Measurements from ENCODE around the gene BICC1.

The BICC1 gene, protein sequence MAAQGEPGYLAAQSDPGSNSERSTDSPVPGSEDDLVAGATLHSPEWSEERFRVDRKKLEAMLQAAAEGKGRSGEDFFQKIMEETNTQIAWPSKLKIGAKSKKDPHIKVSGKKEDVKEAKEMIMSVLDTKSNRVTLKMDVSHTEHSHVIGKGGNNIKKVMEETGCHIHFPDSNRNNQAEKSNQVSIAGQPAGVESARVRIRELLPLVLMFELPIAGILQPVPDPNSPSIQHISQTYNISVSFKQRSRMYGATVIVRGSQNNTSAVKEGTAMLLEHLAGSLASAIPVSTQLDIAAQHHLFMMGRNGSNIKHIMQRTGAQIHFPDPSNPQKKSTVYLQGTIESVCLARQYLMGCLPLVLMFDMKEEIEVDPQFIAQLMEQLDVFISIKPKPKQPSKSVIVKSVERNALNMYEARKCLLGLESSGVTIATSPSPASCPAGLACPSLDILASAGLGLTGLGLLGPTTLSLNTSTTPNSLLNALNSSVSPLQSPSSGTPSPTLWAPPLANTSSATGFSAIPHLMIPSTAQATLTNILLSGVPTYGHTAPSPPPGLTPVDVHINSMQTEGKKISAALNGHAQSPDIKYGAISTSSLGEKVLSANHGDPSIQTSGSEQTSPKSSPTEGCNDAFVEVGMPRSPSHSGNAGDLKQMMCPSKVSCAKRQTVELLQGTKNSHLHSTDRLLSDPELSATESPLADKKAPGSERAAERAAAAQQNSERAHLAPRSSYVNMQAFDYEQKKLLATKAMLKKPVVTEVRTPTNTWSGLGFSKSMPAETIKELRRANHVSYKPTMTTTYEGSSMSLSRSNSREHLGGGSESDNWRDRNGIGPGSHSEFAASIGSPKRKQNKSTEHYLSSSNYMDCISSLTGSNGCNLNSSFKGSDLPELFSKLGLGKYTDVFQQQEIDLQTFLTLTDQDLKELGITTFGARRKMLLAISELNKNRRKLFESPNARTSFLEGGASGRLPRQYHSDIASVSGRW
- long read RNA-seq, donor 1, partial matches to known transcripts = 5 of 5 reads
- long read RNA-seq, donor 1, other reads (novel, unspliced or antisense) = 0 of 5 reads
- long read RNA-seq, donor 2, partial matches to known transcripts = 11 of 11 reads
- long read RNA-seq, donor 2, other reads (novel, unspliced or antisense) = 0 of 11 reads
- long read RNA-seq, donor 3, full-length matches to known transcripts = 1 of 54 reads
- long read RNA-seq, donor 3, partial matches to known transcripts = 53 of 54 reads
- long read RNA-seq, donor 3, other reads (novel, unspliced or antisense) = 0 of 54 reads
- long read RNA-seq, donor 4, full-length matches to known transcripts = 1 of 40 reads
- long read RNA-seq, donor 4, partial matches to known transcripts = 39 of 40 reads
- long read RNA-seq, donor 4, other reads (novel, unspliced or antisense) = 0 of 40 reads
- long read RNA-seq, donor 5, partial matches to known transcripts = 14 of 14 reads
- long read RNA-seq, donor 5, other reads (novel, unspliced or antisense) = 0 of 14 reads
- long read RNA-seq, donor 6, partial matches to known transcripts = 37 of 37 reads
- long read RNA-seq, donor 6, other reads (novel, unspliced or antisense) = 0 of 37 reads
- long read RNA-seq, donor 7, full-length matches to known transcripts = 1 of 74 reads
- long read RNA-seq, donor 7, partial matches to known transcripts = 73 of 74 reads
- long read RNA-seq, donor 7, other reads (novel, unspliced or antisense) = 0 of 74 reads
- long read RNA-seq, donor 8, full-length matches to known transcripts = 1 of 18 reads
- long read RNA-seq, donor 8, partial matches to known transcripts = 17 of 18 reads
- long read RNA-seq, donor 8, other reads (novel, unspliced or antisense) = 0 of 18 reads

- peak; percentile 85 for DNase-seq
Measured at GRCh38 chr10:58512491-58513187, at the start of gene BICC1. Gene BICC1 (plus strand): TSS chr10:58512872. CDS start chr10:58513144, 272 bp downstream.

GRCh38 chr10:58464956-58465355, 47.7 kb upstream of the BICC1 start:
- no peak for DNase-seq

DNA sequence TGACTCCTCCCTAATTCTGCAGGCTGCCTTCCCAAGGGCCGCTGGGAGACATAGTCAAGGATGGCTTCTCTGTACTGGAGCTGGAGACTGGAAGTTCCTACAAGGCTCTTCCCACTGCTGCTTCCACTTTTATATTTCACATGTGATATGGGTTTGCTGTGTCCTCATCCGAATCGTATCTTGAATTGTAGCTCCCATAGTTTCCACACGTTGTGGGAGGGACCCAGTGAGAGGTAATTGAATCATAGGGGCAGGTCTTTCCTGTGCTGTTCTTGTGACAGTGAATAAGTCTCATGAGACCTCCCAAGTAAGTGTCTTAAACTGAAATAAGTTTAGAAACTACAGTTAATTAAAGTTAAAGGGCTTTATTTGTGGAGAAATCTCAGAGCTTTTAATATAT, 47.0 kb upstream of the BICC1 start:
- DNase-seq = no peak

- DNase-seq = no peak
Measured at GRCh38 chr10:58467931-58468635, 44.6 kb upstream of the BICC1 start.

DNA sequence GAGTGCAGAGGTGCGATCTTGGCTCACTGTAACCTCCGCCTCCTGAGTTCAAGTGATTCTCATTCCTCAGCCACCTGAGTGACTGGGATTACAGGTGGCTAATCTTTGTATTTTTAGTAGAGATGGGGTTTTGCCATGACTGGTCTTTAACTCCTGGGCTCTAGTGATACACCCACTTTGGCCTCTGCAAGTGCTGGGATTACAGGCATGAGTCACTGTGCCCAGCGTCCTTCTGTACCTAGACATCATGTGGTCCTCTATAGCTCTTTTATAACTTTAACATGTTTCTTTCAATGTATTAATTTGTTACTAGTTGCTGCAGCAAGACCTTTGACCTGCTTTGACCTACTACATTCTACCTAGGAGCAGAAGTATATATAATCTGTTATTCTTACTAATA, 38.7 kb upstream of the BICC1 start:
- no peak for DNase-seq

DNA sequence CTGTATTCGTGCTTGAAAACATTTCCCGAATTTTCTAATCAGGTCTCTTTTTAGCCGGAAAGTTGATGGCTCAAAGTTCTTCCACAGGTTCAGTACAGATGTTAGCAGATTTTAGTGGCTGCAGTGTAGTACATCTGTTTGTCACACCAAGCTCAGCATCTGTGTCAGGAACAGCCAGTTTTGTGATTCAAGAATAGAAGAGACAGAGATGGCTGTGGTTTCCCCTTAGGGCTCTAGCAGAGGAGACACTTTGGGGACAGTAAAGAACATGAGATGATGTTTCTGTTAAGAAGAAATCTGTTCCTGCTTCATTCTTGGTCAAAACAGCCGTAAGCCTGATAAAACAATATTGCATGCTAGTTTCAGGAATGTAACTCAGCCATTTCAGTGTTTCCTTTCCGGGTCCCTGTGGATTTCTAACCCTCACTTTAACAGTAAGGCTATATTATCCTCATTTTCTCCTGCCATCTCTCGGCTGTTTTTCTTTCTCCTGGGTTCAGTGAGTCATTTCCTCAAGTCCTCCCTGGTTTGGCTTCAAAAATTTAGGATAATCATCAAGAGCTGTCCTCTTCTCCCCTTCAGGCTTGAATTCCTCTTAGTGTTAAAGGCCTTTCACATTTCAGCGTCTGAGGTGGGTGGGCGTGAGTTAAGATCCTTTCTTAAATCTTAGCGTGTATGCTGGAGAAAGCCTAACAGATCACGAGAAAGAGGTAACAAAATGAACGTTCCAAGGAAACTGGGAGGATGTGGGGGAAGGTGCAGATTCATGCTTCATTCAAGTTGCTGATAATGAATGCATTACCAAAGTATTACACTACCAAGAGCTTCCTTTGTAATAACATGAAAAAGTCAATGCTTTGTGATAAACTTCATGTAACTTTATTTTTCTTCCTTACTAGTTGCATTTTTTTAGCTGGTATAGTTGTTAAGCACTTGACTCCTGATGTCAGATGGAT, 37.1 kb upstream of the BICC1 start:
- DNase-seq = no peak

- no peak for DNase-seq
Measured at GRCh38 chr10:58477122-58477521, 35.5 kb upstream of the BICC1 start.

- no peak for DNase-seq
Measured at GRCh38 chr10:58477902-58478301, 34.8 kb upstream of the BICC1 start.

GRCh38 chr10:58479045-58479444, 33.6 kb upstream of the BICC1 start:
- DNase-seq = no peak

DNA sequence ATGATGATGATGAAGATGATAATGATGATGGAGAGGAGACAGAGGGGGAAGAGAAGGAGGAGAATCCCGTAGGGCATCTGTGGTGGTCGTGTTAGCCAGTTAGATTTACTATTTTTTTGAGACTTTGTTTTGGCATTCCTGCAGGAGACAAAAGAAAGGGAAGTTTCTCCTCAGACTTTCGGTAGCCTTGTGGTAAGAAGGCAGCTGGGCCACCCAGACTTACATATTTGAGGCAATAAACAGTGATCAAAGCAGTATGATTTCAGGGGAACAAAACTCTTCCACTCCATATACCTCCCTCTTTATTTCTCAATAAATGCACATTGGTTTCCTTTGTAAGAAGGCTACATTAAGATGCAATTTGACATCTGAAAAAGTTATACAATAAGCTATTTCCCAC, 32.4 kb upstream of the BICC1 start:
- DNase-seq = no peak

- no peak for DNase-seq
Measured at GRCh38 chr10:58481569-58482109, 31.0 kb upstream of the BICC1 start.

DNA sequence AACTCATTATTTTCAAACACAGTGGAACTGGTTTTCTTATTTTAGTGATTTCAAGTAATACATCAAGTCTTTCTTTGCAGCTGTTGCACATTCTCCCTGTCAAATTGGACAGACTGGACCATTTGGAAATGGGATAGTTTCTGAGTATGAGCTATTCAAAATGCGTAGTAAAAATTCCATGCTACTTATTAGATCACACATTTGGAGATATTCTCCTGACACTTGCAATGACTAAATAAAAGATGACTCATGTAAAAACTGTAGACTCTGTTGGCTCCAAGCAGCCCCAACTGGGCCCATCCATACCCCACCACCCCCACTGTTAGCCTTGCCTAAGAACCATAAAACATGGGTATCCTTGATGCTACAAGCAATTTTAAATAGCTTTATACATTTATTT, 25.9 kb upstream of the BICC1 start:
- DNase-seq = no peak

DNA sequence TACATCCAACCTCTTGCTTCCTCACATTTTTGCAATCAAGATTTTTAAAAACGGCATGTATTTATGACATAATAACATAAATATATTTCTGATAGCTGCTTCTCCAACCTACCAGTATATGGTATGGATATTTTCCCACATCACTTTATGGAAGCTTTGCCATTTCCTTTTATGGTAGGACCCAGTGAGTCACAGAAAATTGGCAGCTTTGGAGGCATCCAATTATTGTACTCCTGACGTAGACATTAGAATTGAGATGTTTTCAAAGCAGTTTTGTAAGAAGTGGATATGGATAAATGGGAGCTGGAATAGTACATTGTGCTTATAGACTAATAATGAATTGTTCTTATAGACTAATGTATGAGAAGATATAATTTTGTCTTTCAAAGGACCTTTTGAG, 23.8 kb upstream of the BICC1 start:
- no peak for DNase-seq

DNA sequence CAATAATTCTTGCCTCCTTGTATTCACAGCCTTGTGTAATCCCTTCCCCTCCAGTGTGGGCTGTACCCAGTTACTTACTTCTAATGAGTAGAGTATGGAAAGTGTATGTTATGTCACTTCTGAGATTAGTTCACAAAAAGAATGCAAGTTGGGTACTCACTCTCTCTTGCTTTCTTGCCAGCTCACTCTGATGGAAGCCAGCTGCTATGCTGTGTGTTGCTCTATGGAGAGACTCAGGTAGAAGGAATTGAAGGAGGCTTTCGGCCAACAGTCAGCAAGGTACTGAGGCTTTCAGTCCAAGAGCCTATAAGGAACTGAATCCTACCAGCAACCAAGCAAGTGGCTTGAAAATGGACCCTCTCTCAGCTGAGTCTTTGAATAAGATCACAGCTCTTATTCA, 9.7 kb upstream of the BICC1 start:
- DNase-seq = no peak

- no peak for DNase-seq
Measured at GRCh38 chr10:58508316-58508715, 4.4 kb upstream of the BICC1 start.

- no peak for DNase-seq
Measured at GRCh38 chr10:58511765-58512490, 744 bp upstream of the BICC1 start.

GRCh38 chr10:58513188-58514110, 777 bp downstream of the BICC1 start:
- peak; percentile 93 for DNase-seq

All from right kidney (tissue), 9 donors.